Measurements from ENCODE around the gene SNX27.
"Not testable (repeated sequence)": the region's sequence is repeated elsewhere in the genome, so short reads cannot be mapped to it uniquely, and the experiment has no call there.

SNX27 gene

DNA sequence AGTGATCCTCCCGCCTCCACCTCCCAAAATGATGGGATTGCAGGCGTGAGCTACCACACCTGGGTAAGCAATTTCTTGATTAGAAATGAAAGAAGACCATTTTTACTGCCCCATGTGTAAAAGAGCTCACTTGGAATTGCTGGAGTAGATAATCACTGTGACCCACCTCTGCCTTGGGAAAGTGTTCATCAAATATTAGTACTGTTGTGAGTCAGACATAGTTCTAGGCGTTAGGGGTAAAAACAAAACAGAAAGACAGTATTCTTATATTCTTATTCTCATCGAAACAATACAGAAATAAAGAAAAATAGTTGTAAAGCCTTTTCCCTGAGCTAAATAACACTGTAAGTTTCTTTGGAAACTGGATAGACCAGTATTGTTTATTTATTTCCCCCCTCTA, 68.5 kb downstream of the SNX27 start:
- CTCF ChIA-PET, result no interaction called here
- peak overlapping the region; percentile 75 for H3K27ac ChIP-seq
- POLR2A ChIA-PET (ENCODE audit: low non-redundant PET), result interaction anchor here (0.6 to 0.7 kb wide), 2 partner anchors 85 to 133 kb away, joined by 3 read pairs; no protein-coding TSS in a partner anchor
- DNase-seq (ENCODE audit: low spot score), result peak; percentile 60
- TF ChIP-seq, protein P1, sequence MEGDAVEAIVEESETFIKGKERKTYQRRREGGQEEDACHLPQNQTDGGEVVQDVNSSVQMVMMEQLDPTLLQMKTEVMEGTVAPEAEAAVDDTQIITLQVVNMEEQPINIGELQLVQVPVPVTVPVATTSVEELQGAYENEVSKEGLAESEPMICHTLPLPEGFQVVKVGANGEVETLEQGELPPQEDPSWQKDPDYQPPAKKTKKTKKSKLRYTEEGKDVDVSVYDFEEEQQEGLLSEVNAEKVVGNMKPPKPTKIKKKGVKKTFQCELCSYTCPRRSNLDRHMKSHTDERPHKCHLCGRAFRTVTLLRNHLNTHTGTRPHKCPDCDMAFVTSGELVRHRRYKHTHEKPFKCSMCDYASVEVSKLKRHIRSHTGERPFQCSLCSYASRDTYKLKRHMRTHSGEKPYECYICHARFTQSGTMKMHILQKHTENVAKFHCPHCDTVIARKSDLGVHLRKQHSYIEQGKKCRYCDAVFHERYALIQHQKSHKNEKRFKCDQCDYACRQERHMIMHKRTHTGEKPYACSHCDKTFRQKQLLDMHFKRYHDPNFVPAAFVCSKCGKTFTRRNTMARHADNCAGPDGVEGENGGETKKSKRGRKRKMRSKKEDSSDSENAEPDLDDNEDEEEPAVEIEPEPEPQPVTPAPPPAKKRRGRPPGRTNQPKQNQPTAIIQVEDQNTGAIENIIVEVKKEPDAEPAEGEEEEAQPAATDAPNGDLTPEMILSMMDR (conservative IDR thresholded peaks at IDR 0.05; ENCODE audit: low read depth), result no peak

DNA sequence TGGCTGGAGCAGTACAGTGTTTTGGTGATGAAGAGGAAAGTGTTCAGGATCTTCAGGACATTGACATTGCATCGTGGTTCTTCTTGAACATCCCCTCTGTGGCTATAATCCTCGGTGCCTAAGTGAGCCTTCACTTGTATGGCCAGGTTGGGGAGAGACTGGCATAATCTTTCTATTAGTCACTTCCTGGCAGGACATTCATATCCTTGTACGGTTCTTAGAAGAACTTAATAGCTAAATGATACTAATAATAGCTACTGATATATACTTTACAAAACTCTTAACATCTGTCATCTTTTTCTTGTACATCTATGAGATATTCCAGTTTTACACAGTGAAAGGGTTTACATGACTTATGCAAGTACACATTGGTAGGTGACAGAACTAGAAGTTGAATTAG, 69.0 kb downstream of the SNX27 start:
- TF ChIP-seq, protein P1 (conservative IDR thresholded peaks at IDR 0.05; ENCODE audit: low read depth), result no peak
- POLR2A ChIA-PET (ENCODE audit: low non-redundant PET), result interaction anchor here (0.6 to 0.7 kb wide), 2 partner anchors 9 to 133 kb away, joined by 3 read pairs; no protein-coding TSS in a partner anchor
- H3K27ac ChIP-seq, result peak overlapping the region; percentile 86
- CTCF ChIA-PET, result interaction anchor here (0.6 kb wide), 1 partner anchor 87 kb away, joined by 3 read pairs; no protein-coding TSS in a partner anchor
- DNase-seq (ENCODE audit: low spot score), result peak; percentile 91

DNA sequence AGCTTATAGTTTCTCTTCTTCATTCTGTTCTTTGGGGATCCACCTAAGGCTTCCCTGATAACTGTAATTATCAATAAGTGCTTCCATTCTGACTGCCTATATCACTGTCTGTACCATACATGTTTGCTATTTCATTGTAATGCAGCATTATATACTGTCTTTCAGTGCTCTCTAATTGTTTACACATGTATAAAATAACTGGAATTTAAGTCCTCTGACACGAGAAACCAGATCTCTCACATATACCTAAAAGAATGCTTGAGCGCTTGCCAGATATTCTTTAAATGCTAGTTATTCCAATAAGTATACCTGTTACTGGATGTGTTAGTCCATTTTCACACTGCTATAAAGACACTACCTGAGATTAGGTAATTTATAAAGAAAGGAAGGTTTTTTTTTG, 70.1 kb downstream of the SNX27 start:
- no peak for DNase-seq (ENCODE audit: low spot score)
- no peak overlapping the region for H3K27ac ChIP-seq
- CTCF ChIA-PET, result interaction anchor here (0.8 kb wide), 1 partner anchor 85 kb away, joined by 3 read pairs; no protein-coding TSS in a partner anchor
- TF ChIP-seq, protein P1 (conservative IDR thresholded peaks at IDR 0.05; ENCODE audit: low read depth), result no peak
- POLR2A ChIA-PET (ENCODE audit: low non-redundant PET), result no interaction called here

DNA sequence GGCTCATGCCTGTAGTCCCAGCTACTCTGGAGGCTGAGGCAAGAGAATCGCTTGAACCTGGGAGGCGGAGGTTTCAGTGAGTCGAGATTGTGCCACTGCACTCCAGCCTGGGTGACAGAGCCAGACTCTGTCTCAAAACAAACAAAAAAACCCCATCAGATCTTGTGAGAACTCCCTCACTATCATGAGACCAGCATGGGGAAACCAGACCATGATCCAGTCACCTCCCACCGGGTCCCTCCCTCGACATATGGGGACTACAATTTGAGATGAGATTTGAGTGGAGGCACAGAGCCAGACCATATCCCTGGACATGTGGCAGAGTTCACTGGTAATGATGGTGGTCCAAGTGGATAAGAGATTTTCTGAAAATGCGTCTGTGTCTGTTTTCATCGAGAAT, 71.1 kb downstream of the SNX27 start:
- CTCF ChIA-PET; DNase-seq (ENCODE audit: low spot score); POLR2A ChIA-PET (ENCODE audit: low non-redundant PET): not testable (repeated sequence)

DNA sequence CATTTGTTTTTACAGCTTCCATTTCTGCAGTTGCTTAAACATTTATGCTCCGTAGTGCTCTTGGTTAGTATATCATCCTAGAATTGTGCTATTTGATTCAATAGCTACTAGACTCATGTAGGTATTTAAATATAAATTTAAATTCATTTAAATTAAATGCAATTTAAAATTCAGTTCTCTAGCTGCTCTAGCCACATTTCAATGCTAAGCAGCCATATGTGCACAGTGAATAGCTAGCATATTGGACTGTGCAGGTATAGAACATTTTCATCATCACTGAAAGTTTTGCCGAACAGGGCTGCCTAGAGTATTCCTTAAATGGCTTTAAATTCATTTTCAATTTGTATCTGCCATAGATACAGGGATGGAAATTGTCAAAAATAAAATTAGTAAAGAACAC, 72.3 kb downstream of the SNX27 start:
- H3K27ac ChIP-seq, result no peak overlapping the region
- ChIA-PET POLR2A (ENCODE audit: low non-redundant PET) (no interaction called here), CTCF (interaction anchor here (0.7 to 1.2 kb wide), 2 partner anchors 10 to 91 kb away, joined by 5 to 7 read pairs; no protein-coding TSS in a partner anchor)
- TF ChIP-seq, protein P1 (conservative IDR thresholded peaks at IDR 0.05; ENCODE audit: low read depth), result no peak
- no peak for DNase-seq (ENCODE audit: low spot score)

More for the DNA sequence above, 71.1 kb downstream of the SNX27 start:
- H3K27ac ChIP-seq, result not testable (repeated sequence)

DNA sequence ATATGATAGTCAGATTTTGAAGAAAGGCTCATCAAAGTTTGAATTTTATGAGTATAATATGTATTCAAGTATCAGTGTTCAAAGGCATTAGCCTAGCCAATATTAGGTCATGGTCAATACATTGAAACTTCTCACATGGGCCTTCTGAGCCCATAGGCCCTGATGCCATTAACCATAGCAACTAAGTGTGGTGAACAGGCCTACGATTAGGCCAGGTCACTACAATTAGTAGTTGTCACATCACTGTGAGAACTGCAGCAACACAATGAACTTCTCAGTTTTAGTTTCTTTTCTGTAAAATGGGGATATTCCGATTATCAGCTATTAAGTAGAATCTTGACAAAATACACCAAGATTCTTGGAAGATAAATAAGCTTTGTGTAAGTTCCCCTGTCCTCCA, 74.7 kb downstream of the SNX27 start:
- no peak overlapping the region for H3K27ac ChIP-seq
- ChIA-PET CTCF (interaction anchor here (0.6 kb wide), 1 partner anchor 29 kb away, joined by 3 read pairs; no protein-coding TSS in a partner anchor), POLR2A (ENCODE audit: low non-redundant PET) (no interaction called here)
- TF ChIP-seq, protein P1 (conservative IDR thresholded peaks at IDR 0.05; ENCODE audit: low read depth), result no peak
- no peak for DNase-seq (ENCODE audit: low spot score)

DNA sequence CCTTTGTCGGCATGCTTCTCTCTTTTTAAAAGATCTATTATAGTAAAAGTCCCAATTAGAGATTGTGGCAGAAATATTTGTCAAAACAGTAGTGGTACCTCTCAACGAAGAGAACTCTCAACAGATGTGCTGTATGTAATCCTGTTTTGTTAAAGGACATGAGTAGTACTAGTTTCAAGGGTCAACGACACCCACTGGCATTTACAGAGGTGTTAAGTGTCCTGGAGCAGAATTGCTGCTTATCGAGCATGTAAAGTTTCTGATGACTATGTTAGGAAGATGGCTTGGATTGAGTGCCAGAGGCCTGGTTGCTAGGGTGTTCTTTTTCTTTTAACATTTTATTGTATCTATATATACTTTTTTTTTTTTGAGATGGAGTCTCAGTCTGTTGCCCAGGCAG, 77.6 kb downstream of the SNX27 start:
- TF ChIP-seq, protein P1 (conservative IDR thresholded peaks at IDR 0.05; ENCODE audit: low read depth), result no peak
- DNase-seq (ENCODE audit: low spot score), result no peak
- no peak overlapping the region for H3K27ac ChIP-seq
- POLR2A ChIA-PET (ENCODE audit: low non-redundant PET), result no interaction called here
- CTCF ChIA-PET, result no interaction called here

Data from RWPE1 (cell line).